ENCODE data around the gene PARVA. TPM values are rescaled to one million over a fixed set of nuclear protein-coding genes. Genes with fewer than 3 reads are reported as not detected.

PARVA gene, protein sequence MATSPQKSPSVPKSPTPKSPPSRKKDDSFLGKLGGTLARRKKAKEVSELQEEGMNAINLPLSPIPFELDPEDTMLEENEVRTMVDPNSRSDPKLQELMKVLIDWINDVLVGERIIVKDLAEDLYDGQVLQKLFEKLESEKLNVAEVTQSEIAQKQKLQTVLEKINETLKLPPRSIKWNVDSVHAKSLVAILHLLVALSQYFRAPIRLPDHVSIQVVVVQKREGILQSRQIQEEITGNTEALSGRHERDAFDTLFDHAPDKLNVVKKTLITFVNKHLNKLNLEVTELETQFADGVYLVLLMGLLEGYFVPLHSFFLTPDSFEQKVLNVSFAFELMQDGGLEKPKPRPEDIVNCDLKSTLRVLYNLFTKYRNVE
- total RNA-seq: under 1 TPM; 0.11 to 0.14 TPM

GRCh38 chr11:12377106-12377823 lies at the start of gene PARVA:
TSS of gene PARVA (plus strand) at chr11:12377571. CDS start at chr11:12377648, 77 bp downstream.
- ATAC-seq (peak; percentile 23), DNase-seq (no peak)
- Mint-ChIP-seq H3K9me3 (ENCODE audit: low read depth) (no peaks in the 10 kb centered on the region), H3K4me1 (peaks cover 8% of the 10 kb centered on the region), H3K4me3 (peak within 1 kb of the TSS; percentile 62), H3K27ac (peak within 1 kb of the TSS; percentile 44), H3K36me3 (ENCODE audit: low read depth) (peaks cover 3% of the 10 kb centered on the region), H3K27me3 (peaks cover 26% of the 10 kb centered on the region)
- CTCF ChIA-PET: interaction anchor here (0.7 to 1.7 kb wide), 4 partner anchors 10 to 510 kb away, joined by 3 to 5 read pairs (median 4); no protein-coding TSS in a partner anchor
- POLR2A ChIA-PET: interaction anchor here (0.6 kb wide), 1 partner anchor 11 kb away, joined by 3 read pairs; no protein-coding TSS in a partner anchor
- intact Hi-C loops (cut with DNase I, micrococcal nuclease): no loop called here

- no peaks in the 10 kb centered on the region for H3K27me3 Mint-ChIP-seq
- ATAC-seq (no peak), DNase-seq (no peak)
- CTCF ChIA-PET: interaction anchor here (0.8 to 5.4 kb wide), 3 partner anchors 559 to 1184 kb away, joined by 4 to 49 read pairs (median 39); no protein-coding TSS in a partner anchor
- POLR2A ChIA-PET: no interaction called here
- H3K36me3 Mint-ChIP-seq (ENCODE audit: low read depth): no peaks in the 10 kb centered on the region
- no peak overlapping the region for H3K27ac Mint-ChIP-seq
- no peaks in the 10 kb centered on the region for H3K9me3 Mint-ChIP-seq (ENCODE audit: low read depth)
- H3K4me1 Mint-ChIP-seq: peaks cover 3% of the 10 kb centered on the region
- intact Hi-C loops (cut with DNase I, micrococcal nuclease): no loop called here
- no peak overlapping the region for H3K4me3 Mint-ChIP-seq
Observed at GRCh38 chr11:12329169-12329568, 48.2 kb upstream of the PARVA start.

DNA sequence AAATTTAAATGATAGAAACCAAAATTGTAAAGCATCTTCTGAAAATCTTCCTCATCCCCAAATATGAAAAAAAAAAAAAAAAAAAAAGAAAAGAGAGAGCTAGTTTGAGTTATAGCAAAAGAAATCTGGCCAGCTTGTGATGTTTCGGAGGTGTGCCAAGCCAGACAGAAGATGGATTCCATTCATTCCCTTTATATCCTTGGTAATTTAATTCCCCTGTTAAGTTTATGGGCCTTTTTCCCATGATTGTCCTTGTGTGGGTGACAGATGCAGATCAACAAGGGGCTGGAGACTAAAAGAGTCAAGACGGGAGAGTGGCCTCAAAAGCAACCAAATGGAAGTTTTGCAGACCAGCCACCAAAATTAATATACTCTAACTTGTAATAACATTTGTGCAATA lies 47.6 kb upstream of the PARVA start:
- no peaks in the 10 kb centered on the region for H3K27me3 Mint-ChIP-seq
- POLR2A ChIA-PET: no interaction called here
- H3K4me3 Mint-ChIP-seq: no peak overlapping the region
- H3K4me1 Mint-ChIP-seq: peaks cover 3% of the 10 kb centered on the region
- no peaks in the 10 kb centered on the region for H3K36me3 Mint-ChIP-seq (ENCODE audit: low read depth)
- no peak for DNase-seq
- intact Hi-C loops (cut with DNase I, micrococcal nuclease): loop anchor here (5.0 kb wide), 2 partner anchors 83 to 268 kb away; no protein-coding TSS in a partner anchor
- no peak overlapping the region for H3K27ac Mint-ChIP-seq
- CTCF ChIA-PET: interaction anchor here (0.6 to 5.4 kb wide), 11 partner anchors 14 to 1184 kb away, joined by 3 to 49 read pairs (median 4); no protein-coding TSS in a partner anchor
- H3K9me3 Mint-ChIP-seq (ENCODE audit: low read depth): no peaks in the 10 kb centered on the region
- ATAC-seq: no peak

GRCh38 chr11:12330485-12331231 lies 46.7 kb upstream of the PARVA start:
- Mint-ChIP-seq H3K4me1 (peaks cover 3% of the 10 kb centered on the region), H3K27ac (no peak overlapping the region), H3K27me3 (no peaks in the 10 kb centered on the region), H3K36me3 (ENCODE audit: low read depth) (no peaks in the 10 kb centered on the region), H3K4me3 (no peak overlapping the region), H3K9me3 (ENCODE audit: low read depth) (peaks cover under 1% of the 10 kb centered on the region)
- DNase-seq (no peak), ATAC-seq (no peak)
- CTCF ChIA-PET: interaction anchor here (0.6 to 5.4 kb wide), 44 partner anchors 8 to 1331 kb away, joined by 3 to 49 read pairs (median 4); no protein-coding TSS in a partner anchor
- intact Hi-C loops (cut with DNase I, micrococcal nuclease): loop anchor here (1.0 to 5.0 kb wide), 5 partner anchors 82 to 564 kb away; no protein-coding TSS in a partner anchor
- POLR2A ChIA-PET: interaction anchor here (0.7 kb wide), 1 partner anchor 249 kb away, joined by 4 read pairs; no protein-coding TSS in a partner anchor

- H3K4me1 Mint-ChIP-seq: peaks cover 3% of the 10 kb centered on the region
- intact Hi-C loops (cut with DNase I, micrococcal nuclease): loop anchor here (1.0 to 5.0 kb wide), 5 partner anchors 81 to 563 kb away; no protein-coding TSS in a partner anchor
- peaks cover 2% of the 10 kb centered on the region for H3K9me3 Mint-ChIP-seq (ENCODE audit: low read depth)
- no peaks in the 10 kb centered on the region for H3K27me3 Mint-ChIP-seq
- H3K36me3 Mint-ChIP-seq (ENCODE audit: low read depth): no peaks in the 10 kb centered on the region
- ChIA-PET POLR2A (interaction anchor here (0.7 kb wide), 1 partner anchor 248 kb away, joined by 4 read pairs; no protein-coding TSS in a partner anchor), CTCF (interaction anchor here (0.6 to 5.4 kb wide), 51 partner anchors 9 to 859 kb away, joined by 3 to 49 read pairs (median 3); no protein-coding TSS in a partner anchor)
- peak; percentile 36 for ATAC-seq
- H3K27ac Mint-ChIP-seq: no peak overlapping the region
- H3K4me3 Mint-ChIP-seq: no peak overlapping the region
- DNase-seq: peak; percentile 85
Observed at GRCh38 chr11:12331239-12331874, 46.0 kb upstream of the PARVA start.

GRCh38 chr11:12343526-12343925 lies 33.8 kb upstream of the PARVA start:
- H3K4me1 Mint-ChIP-seq: no peaks in the 10 kb centered on the region
- no peak overlapping the region for H3K4me3 Mint-ChIP-seq
- ChIA-PET CTCF (interaction anchor here (0.7 to 3.2 kb wide), 3 partner anchors 12 to 262 kb away, joined by 3 to 14 read pairs (median 3); no protein-coding TSS in a partner anchor), POLR2A (no interaction called here)
- intact Hi-C loops (cut with DNase I, micrococcal nuclease): loop anchor here in 1 of 2 experiments (10.0 kb wide), 1 partner anchor 251 kb away; no protein-coding TSS in a partner anchor
- H3K27ac Mint-ChIP-seq: no peak overlapping the region
- no peaks in the 10 kb centered on the region for H3K36me3 Mint-ChIP-seq (ENCODE audit: low read depth)
- H3K9me3 Mint-ChIP-seq (ENCODE audit: low read depth): no peaks in the 10 kb centered on the region
- DNase-seq: no peak
- H3K27me3 Mint-ChIP-seq: no peaks in the 10 kb centered on the region
- ATAC-seq: no peak

- ATAC-seq (no peak), DNase-seq (no peak)
- ChIA-PET CTCF (no interaction called here), POLR2A (no interaction called here)
- Mint-ChIP-seq H3K9me3 (ENCODE audit: low read depth) (no peaks in the 10 kb centered on the region), H3K36me3 (ENCODE audit: low read depth) (no peaks in the 10 kb centered on the region), H3K27ac (no peak overlapping the region), H3K4me1 (peaks cover 35% of the 10 kb centered on the region), H3K27me3 (no peaks in the 10 kb centered on the region), H3K4me3 (no peak overlapping the region)
- intact Hi-C loops (cut with DNase I, micrococcal nuclease): no loop called here
Observed at GRCh38 chr11:12353534-12353933, 23.8 kb upstream of the PARVA start.

- Mint-ChIP-seq H3K27ac (no peak overlapping the region), H3K9me3 (ENCODE audit: low read depth) (no peaks in the 10 kb centered on the region), H3K4me3 (no peak overlapping the region), H3K4me1 (peaks cover 35% of the 10 kb centered on the region), H3K27me3 (no peaks in the 10 kb centered on the region), H3K36me3 (ENCODE audit: low read depth) (no peaks in the 10 kb centered on the region)
- DNase-seq: no peak
- no peak for ATAC-seq
- POLR2A ChIA-PET: no interaction called here
- CTCF ChIA-PET: interaction anchor here (0.5 to 0.8 kb wide), 3 partner anchors 84 to 618 kb away, joined by 3 to 5 read pairs (median 3); no protein-coding TSS in a partner anchor
- intact Hi-C loops (cut with DNase I, micrococcal nuclease): no loop called here
Observed at GRCh38 chr11:12354750-12355545, 22.4 kb upstream of the PARVA start.

DNA sequence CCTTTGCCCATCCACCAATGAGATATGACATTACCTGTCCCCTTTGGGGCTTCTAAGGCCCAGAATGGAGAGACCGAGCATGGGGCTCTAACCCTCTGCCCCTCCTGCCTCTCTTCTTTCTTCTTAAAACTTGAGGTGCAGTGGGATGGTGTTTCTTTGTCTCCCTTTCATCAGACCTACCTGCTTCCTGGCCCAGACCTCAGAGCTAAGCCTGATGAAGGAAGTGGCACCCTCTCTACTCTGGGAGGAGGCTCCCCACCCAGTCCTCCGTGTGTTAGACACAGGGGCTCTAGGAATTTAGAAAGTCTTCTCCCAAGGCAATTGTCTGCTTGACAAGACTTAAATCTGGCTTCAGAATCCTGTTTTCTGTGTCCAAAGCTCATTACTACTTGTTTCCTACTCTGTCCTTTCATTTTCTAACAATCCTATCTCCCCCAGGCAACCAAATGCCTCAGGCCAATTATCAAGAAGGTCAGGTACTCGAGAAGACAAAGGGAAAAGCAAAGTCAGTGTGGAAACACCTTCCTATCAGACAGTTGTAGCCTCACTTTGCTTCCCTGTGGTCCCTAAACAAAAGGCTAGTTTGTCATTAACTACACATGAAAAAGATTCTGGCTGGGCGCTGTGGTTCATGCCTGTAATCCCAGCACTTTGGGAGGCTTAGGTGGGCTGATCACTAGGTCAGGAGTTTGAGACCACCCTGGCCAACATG lies 20.3 kb upstream of the PARVA start:
- DNase-seq (no peak), ATAC-seq (no peak)
- intact Hi-C loops (cut with DNase I, micrococcal nuclease): no loop called here
- no peaks in the 10 kb centered on the region for H3K9me3 Mint-ChIP-seq (ENCODE audit: low read depth)
- no peak overlapping the region for H3K27ac Mint-ChIP-seq
- no peak overlapping the region for H3K4me3 Mint-ChIP-seq
- H3K27me3 Mint-ChIP-seq: no peaks in the 10 kb centered on the region
- peaks cover 43% of the 10 kb centered on the region for H3K4me1 Mint-ChIP-seq
- CTCF ChIA-PET: no interaction called here
- no peaks in the 10 kb centered on the region for H3K36me3 Mint-ChIP-seq (ENCODE audit: low read depth)
- POLR2A ChIA-PET: no interaction called here

Measured in activated CD4-positive, alpha-beta T cell treated with anti-CD3 and anti-CD28 coated beads for 36 hours (primary cell).